Measurements from ENCODE around the gene GUCY1A1.

GUCY1A1 gene

DNA sequence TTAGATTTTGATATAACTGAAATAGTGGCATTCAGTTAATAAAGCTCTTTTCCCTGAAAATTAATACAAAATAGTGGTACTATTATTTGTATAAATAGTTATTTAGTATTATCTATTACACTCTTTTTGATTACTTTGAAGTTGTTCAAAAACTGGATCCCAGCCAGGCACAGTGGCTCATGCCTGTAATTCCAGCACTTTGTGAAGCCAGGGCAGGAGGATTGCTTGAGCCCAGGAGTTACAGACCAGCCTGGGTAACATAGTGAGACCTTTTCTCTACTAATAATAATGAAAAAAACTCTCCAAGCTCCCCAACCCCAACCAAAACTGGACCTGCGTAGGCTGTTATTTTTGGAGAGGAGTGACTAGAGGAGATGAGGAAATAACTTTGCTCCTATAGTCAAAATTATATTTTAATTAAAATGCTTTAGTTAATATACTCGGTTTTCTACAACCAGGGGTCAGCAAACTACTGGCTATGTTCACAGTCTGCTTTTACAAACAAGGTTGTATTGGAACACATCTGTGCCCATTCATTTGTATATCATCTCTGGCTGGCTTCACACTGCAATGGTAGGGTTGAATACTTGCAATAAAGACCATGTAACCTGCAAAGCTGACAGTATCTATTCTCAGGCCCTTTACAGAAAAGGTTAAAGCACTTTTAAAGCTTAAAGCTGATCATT, 27.6 kb downstream of the GUCY1A1 start:
- TF ChIP-seq, protein P1, sequence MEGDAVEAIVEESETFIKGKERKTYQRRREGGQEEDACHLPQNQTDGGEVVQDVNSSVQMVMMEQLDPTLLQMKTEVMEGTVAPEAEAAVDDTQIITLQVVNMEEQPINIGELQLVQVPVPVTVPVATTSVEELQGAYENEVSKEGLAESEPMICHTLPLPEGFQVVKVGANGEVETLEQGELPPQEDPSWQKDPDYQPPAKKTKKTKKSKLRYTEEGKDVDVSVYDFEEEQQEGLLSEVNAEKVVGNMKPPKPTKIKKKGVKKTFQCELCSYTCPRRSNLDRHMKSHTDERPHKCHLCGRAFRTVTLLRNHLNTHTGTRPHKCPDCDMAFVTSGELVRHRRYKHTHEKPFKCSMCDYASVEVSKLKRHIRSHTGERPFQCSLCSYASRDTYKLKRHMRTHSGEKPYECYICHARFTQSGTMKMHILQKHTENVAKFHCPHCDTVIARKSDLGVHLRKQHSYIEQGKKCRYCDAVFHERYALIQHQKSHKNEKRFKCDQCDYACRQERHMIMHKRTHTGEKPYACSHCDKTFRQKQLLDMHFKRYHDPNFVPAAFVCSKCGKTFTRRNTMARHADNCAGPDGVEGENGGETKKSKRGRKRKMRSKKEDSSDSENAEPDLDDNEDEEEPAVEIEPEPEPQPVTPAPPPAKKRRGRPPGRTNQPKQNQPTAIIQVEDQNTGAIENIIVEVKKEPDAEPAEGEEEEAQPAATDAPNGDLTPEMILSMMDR (IDR thresholded peaks at IDR 0.05; ENCODE audit: insufficient read depth, low read length, missing control alignments), result no peak
- no peak for DNase-seq (ENCODE audit: low read depth, low spot score)
- ChIA-PET POLR2A (no interaction called here), CTCF (no interaction called here)
- no peak overlapping the region for H3K4me3 ChIP-seq (ENCODE audit: low read depth, low read length)

DNA sequence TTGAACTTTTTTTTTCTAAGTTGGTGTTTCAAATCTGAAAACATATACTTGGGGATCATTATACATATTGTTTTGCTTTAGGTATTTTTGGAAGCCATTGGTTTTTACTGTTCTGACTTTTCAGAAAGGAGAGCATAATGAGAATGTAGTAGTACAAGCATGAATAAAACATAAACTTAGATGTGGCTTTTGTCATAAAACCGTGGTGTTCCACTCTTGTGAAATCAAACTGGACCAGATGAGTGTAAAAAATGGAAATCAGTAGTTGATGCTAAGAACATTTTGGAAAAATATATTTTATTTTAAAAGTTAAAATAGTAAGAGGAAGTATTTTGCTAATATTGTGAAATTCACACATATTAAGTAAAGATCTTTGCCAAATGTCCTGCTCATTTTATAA, 29.6 kb downstream of the GUCY1A1 start:
- ChIA-PET CTCF (no interaction called here), POLR2A (no interaction called here)
- TF ChIP-seq, protein P1 (IDR thresholded peaks at IDR 0.05; ENCODE audit: insufficient read depth, low read length, missing control alignments), result no peak
- DNase-seq (ENCODE audit: low read depth, low spot score), result no peak
- H3K4me3 ChIP-seq (ENCODE audit: low read depth, low read length), result no peak overlapping the region

DNA sequence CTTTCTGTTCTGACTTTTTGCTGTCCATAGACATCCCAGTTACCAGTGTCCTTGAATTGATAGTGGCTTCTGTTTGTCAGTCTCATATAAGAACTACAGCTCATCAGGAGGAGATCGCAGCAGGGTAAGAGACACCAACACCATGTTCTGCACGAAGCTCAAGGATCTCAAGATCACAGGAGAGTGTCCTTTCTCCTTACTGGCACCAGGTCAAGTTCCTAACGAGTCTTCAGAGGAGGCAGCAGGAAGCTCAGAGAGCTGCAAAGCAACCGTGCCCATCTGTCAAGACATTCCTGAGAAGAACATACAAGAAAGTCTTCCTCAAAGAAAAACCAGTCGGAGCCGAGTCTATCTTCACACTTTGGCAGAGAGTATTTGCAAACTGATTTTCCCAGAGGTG, 30.1 kb downstream of the GUCY1A1 start:
- POLR2A ChIA-PET, result no interaction called here
- no peak for DNase-seq (ENCODE audit: low read depth, low spot score)
- CTCF ChIA-PET, result no interaction called here
- H3K4me3 ChIP-seq (ENCODE audit: low read depth, low read length), result no peak overlapping the region
- TF ChIP-seq, protein P1 (IDR thresholded peaks at IDR 0.05; ENCODE audit: insufficient read depth, low read length, missing control alignments), result no peak

DNA sequence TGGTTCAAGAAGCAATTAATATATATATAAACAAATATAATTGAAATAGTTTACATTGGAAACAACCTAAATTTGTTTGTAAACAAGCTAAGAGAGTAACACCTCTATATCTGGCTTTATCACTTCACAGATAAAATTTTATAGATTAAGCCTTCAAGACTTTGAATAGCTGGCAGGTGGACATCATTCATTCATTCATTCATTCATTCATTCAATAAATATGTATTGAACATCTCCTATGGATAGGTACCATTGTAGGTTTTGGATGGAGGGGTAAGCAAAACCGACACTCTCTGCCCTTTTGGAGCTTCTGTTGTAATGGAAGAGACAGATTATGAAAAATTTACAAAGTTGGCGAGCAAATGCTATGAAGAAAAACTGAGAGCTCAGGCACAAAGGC, 35.2 kb downstream of the GUCY1A1 start:
- no peak overlapping the region for H3K4me3 ChIP-seq (ENCODE audit: low read depth, low read length)
- DNase-seq (ENCODE audit: low read depth, low spot score), result no peak
- TF ChIP-seq, protein P1 (IDR thresholded peaks at IDR 0.05; ENCODE audit: insufficient read depth, low read length, missing control alignments), result no peak
- CTCF ChIA-PET, result no interaction called here
- POLR2A ChIA-PET, result no interaction called here

DNA sequence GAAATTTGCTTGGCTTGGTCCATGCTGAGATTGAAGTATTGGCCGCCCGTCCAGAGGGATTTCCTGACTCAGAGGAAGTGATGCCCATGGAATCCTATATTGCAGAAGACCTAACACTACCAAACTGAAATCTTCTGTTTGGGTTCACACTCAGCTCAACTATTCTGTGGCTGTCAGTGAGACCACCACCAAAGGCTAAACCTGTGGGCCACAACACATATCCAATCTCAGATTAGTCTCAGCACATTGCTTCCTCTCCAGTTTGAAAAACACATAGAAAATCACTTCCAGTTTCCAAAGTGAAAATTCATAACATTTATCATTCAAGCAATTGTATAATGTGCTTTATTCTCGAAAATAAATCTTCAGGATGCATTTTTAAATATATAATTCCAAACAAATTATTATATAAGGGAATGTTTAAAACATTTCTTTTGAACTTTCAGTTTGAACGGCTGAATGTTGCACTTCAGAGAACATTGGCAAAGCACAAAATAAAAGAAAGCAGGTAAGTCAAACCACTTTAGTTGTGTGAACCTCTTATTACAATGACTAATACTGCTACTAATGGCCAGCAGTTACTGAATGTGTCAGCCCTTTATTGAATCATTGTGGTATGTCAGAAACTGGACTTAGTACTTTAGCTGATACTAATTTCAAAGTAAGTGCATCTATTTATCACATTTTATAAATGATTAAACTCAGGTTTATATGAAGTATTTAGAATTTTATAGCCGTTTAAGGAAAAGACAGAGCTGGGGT, 37.0 kb downstream of the GUCY1A1 start:
- ChIA-PET POLR2A (no interaction called here), CTCF (no interaction called here)
- no peak overlapping the region for H3K4me3 ChIP-seq (ENCODE audit: low read depth, low read length)
- TF ChIP-seq, protein P1 (IDR thresholded peaks at IDR 0.05; ENCODE audit: insufficient read depth, low read length, missing control alignments), result no peak
- no peak for DNase-seq (ENCODE audit: low read depth, low spot score)

DNA sequence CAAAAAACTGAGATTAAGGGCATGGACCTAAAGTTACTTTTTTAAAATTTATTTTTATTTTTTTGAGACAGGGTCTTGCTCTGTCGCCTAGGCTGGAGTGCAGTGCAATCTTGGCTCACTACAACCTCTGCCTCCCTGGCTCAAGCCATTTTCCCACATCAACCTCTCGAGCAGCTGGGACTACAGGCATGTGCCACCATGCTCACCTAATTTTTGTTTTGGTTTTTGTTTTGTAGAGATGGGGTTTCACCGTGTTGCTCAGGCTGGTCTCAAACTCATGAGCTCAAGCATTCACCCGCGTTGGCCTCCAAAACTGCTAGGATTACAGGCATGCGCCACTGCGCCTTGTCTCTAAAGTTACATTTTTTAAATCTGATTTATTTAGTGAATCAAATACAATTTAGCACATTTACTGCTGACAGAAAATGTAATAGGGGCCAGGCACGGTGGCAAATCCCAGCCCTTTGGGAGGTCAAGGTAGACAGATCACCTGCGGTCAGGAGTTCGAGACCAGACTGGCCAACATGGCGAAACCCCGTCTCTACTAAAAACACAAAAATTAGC, 38.3 kb downstream of the GUCY1A1 start:
- POLR2A ChIA-PET, result no interaction called here
- no peak for DNase-seq (ENCODE audit: low read depth, low spot score)
- CTCF ChIA-PET, result no interaction called here
- no peak overlapping the region for H3K4me3 ChIP-seq (ENCODE audit: low read depth, low read length)
- TF ChIP-seq, protein P1 (IDR thresholded peaks at IDR 0.05; ENCODE audit: insufficient read depth, low read length, missing control alignments), result no peak

Data from AG04449 (cell line).